ENCODE results near the gene SCAF4. TPM values are rescaled to one million over a fixed set of nuclear protein-coding genes. Genes with fewer than 3 reads are reported as not detected.

Gene SCAF4
- total and polyA plus RNA-seq, 2 donors (not counting 1 experiment from before 2014, with no cell fraction given), result 42.3 to 110 TPM

DNA sequence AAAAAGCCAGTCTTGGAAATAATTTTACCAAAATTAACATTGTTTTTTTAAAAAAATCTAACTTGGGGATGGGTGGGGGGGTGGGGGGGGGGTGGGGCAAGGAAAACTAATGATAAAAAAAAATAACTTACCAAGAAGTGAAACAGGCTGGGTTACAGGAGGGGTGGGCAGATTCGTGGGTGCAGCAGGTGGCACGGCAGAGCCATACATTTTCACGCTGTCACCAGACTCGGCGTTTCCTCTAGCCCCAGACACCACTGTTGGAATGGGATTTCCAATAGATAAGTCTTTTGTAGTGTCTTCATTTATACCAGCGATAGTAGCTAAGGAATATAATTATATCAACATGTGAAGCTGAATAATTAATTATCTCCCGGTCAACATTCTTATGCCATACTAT lies 47.0 kb downstream of the SCAF4 start:
- no peaks in the 10 kb centered on the region for H3K9me3 Mint-ChIP-seq (ENCODE audit: insufficient read depth)
- Histone ChIP-seq H3K4me3 (ENCODE audit: control extremely low read depth in 1 of 5, extremely low read depth in 1 of 5, insufficient read depth in 1 of 5, low read depth in 2 of 5, low read length in 4 of 5) (no peak overlapping the region), H3K79me2 (ENCODE audit: control insufficient read depth, insufficient read depth, low read length) (no peaks in the 10 kb centered on the region), H3K9ac (ENCODE audit: low read length) (no peak overlapping the region), H3K27me3 (replicated peaks in 1 of 4; ENCODE audit: control extremely low read depth in 1 of 4, control insufficient read depth in 3 of 4, insufficient read depth in 4 of 4, low read length in 3 of 4) (no peaks in the 10 kb centered on the region), H2AFZ (ENCODE audit: insufficient read depth, low read depth, low read length, poor library complexity, severe bottlenecking) (no peak overlapping the region), H4K20me1 (ENCODE audit: control insufficient read depth, insufficient read depth, low read length, poor library complexity, severe bottlenecking) (peaks cover 11% of the 10 kb centered on the region), H3K4me1 (ENCODE audit: control insufficient read depth in 2 of 2, insufficient read depth in 2 of 2, low read length in 2 of 2) (no peaks in the 10 kb centered on the region), H3K36me3 (replicated peaks in 1 of 2; ENCODE audit: control extremely low read depth in 1 of 2, control insufficient read depth in 1 of 2, extremely low read depth in 1 of 2, insufficient read depth in 2 of 2, low read length in 1 of 2) (peaks cover 26 to 71% of the 10 kb centered on the region in 2 experiments), H3K27ac (ENCODE audit: low read length in 2 of 2) (no peak overlapping the region), H3K9me3 (ENCODE audit: control extremely low read depth in 1 of 3, control insufficient read depth in 2 of 3, insufficient read depth in 1 of 3, low read length in 2 of 3) (no peaks in the 10 kb centered on the region), H3K4me2 (replicated peaks; ENCODE audit: low read depth, low read length, poor library complexity, severe bottlenecking) (no peak overlapping the region)
- ChIA-PET POLR2A (no interaction called here), CTCF (no interaction called here)
- H3K4me3 Mint-ChIP-seq, result no peak overlapping the region
- H3K27ac Mint-ChIP-seq, result no peak overlapping the region
- intact Hi-C loops (cut with micrococcal nuclease), result no loop called here
- no peaks in the 10 kb centered on the region for H3K4me1 Mint-ChIP-seq
- H3K27me3 Mint-ChIP-seq, result no peaks in the 10 kb centered on the region
- DNase-seq (no peak), ATAC-seq (ENCODE audit: low read depth) (no peak)
- TF ChIP-seq, protein P1, sequence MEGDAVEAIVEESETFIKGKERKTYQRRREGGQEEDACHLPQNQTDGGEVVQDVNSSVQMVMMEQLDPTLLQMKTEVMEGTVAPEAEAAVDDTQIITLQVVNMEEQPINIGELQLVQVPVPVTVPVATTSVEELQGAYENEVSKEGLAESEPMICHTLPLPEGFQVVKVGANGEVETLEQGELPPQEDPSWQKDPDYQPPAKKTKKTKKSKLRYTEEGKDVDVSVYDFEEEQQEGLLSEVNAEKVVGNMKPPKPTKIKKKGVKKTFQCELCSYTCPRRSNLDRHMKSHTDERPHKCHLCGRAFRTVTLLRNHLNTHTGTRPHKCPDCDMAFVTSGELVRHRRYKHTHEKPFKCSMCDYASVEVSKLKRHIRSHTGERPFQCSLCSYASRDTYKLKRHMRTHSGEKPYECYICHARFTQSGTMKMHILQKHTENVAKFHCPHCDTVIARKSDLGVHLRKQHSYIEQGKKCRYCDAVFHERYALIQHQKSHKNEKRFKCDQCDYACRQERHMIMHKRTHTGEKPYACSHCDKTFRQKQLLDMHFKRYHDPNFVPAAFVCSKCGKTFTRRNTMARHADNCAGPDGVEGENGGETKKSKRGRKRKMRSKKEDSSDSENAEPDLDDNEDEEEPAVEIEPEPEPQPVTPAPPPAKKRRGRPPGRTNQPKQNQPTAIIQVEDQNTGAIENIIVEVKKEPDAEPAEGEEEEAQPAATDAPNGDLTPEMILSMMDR (IDR thresholded peaks at IDR 0.05), result no peak
- no peak for TF ChIP-seq EZH2 (IDR thresholded peaks at IDR 0.05; ENCODE audit: borderline replicate concordance, insufficient read depth, low read depth, low read length, poor library complexity, severe bottlenecking)
- no CpG with 5 or more reads among the region's 7 CpGs for WGBS (ENCODE audit: insufficient coverage)

GRCh38 chr21:31683029-31683428 lies 48.9 kb downstream of the SCAF4 start:
- ATAC-seq (ENCODE audit: low read depth) (no peak), DNase-seq (no peak)
- Histone ChIP-seq H3K4me1 (ENCODE audit: control insufficient read depth in 2 of 2, insufficient read depth in 2 of 2, low read length in 2 of 2) (no peaks in the 10 kb centered on the region), H3K79me2 (ENCODE audit: control insufficient read depth, insufficient read depth, low read length) (no peaks in the 10 kb centered on the region), H3K36me3 (replicated peaks in 1 of 2; ENCODE audit: control extremely low read depth in 1 of 2, control insufficient read depth in 1 of 2, extremely low read depth in 1 of 2, insufficient read depth in 2 of 2, low read length in 1 of 2) (peaks cover 26 to 55% of the 10 kb centered on the region in 2 experiments), H4K20me1 (ENCODE audit: control insufficient read depth, insufficient read depth, low read length, poor library complexity, severe bottlenecking) (peaks cover 11% of the 10 kb centered on the region), H3K4me3 (ENCODE audit: control extremely low read depth in 1 of 5, extremely low read depth in 1 of 5, insufficient read depth in 1 of 5, low read depth in 2 of 5, low read length in 4 of 5) (no peak overlapping the region), H3K27me3 (replicated peaks in 1 of 4; ENCODE audit: control extremely low read depth in 1 of 4, control insufficient read depth in 3 of 4, insufficient read depth in 4 of 4, low read length in 3 of 4) (no peaks in the 10 kb centered on the region), H3K9ac (ENCODE audit: low read length) (no peak overlapping the region), H3K4me2 (replicated peaks; ENCODE audit: low read depth, low read length, poor library complexity, severe bottlenecking) (no peak overlapping the region), H2AFZ (ENCODE audit: insufficient read depth, low read depth, low read length, poor library complexity, severe bottlenecking) (no peak overlapping the region), H3K27ac (ENCODE audit: low read length in 2 of 2) (no peak overlapping the region), H3K9me3 (ENCODE audit: control extremely low read depth in 1 of 3, control insufficient read depth in 2 of 3, insufficient read depth in 1 of 3, low read length in 2 of 3) (no peaks in the 10 kb centered on the region)
- ChIA-PET POLR2A (no interaction called here), CTCF (no interaction called here)
- Mint-ChIP-seq H3K4me3 (no peak overlapping the region), H3K9me3 (ENCODE audit: insufficient read depth) (no peaks in the 10 kb centered on the region), H3K27ac (no peak overlapping the region), H3K4me1 (no peaks in the 10 kb centered on the region), H3K27me3 (no peaks in the 10 kb centered on the region)
- TF ChIP-seq EZH2 (IDR thresholded peaks at IDR 0.05; ENCODE audit: borderline replicate concordance, insufficient read depth, low read depth, low read length, poor library complexity, severe bottlenecking), result no peak
- TF ChIP-seq, protein P1 (IDR thresholded peaks at IDR 0.05), result no peak
- no CpG with 5 or more reads among the region's 5 CpGs for WGBS (ENCODE audit: insufficient coverage)
- intact Hi-C loops (cut with micrococcal nuclease), result no loop called here
